ENCODE data around the gene MPPED2.

DNA sequence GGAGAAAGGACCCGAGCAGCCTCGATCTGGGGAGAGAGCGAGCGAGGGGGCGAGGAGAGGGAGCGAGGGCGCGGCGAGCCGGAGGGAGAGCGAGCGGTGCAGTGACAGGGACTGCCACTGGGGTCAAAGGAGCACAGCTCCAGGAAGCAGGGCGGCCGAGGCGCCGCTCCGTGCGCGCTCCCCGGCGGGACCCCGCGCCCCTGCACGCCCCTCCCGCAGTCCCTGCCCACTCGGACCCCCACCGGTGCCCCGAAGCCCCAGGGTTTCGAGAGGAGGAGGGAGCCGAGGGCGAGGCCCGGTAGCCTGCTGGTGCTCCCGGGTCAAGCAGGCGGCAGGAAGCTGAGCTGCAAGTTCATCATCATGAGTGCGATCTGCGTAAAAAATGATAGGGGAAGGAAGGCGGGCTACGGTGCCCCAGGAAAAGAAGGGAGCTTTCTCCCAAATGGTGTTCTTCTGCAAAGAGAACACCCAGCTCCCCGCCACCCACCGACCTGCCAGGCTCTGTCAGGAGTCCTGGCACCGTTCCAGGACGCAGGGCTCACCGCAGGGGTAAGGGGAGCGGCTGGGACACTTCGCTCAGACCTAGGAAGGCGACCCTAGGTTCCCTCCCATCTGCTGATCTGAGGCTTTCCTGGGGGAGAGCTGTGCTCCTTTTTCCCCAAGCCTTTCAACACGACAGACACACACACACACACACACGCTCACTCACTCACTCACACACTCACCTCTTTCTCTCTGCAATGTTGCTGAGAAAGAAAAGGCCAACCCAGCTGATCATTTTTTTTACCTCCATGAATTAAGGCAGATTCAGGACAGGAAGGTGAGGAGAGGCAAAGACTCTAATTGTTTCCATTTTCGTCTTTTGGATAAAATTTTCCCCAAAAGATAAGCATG, at the start of gene MPPED2:
- no peak for TF ChIP-seq POLR2A (IDR thresholded peaks at IDR 0.05; ENCODE audit: low read depth, low read length)
- TF ChIP-seq, protein P1, sequence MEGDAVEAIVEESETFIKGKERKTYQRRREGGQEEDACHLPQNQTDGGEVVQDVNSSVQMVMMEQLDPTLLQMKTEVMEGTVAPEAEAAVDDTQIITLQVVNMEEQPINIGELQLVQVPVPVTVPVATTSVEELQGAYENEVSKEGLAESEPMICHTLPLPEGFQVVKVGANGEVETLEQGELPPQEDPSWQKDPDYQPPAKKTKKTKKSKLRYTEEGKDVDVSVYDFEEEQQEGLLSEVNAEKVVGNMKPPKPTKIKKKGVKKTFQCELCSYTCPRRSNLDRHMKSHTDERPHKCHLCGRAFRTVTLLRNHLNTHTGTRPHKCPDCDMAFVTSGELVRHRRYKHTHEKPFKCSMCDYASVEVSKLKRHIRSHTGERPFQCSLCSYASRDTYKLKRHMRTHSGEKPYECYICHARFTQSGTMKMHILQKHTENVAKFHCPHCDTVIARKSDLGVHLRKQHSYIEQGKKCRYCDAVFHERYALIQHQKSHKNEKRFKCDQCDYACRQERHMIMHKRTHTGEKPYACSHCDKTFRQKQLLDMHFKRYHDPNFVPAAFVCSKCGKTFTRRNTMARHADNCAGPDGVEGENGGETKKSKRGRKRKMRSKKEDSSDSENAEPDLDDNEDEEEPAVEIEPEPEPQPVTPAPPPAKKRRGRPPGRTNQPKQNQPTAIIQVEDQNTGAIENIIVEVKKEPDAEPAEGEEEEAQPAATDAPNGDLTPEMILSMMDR (IDR thresholded peaks at IDR 0.05; ENCODE audit: extremely low read depth in 1 of 2, insufficient read depth in 1 of 2, low read depth in 1 of 2, low read length in 2 of 2), result no peak
